GM19240 (cell line): ENCODE data around the gene PIERCE2.
"Not testable (repeated sequence)": the region's sequence is repeated elsewhere in the genome, so short reads cannot be mapped to it uniquely, and the experiment has no call there.

ENCODE experiments used
- DNase-seq: peaks from one replicate; pipeline ENCODE4 v3.0.0; 2011; ENCODE audit warnings: low spot score; ENCODE audit not compliant: insufficient read length

Gene PIERCE2

GRCh38 chr15:55408012-55408928 lies at the start of gene PIERCE2, which contains the start of gene CCPG1:
TSS of gene PIERCE2 (plus strand) at chr15:55408495. CDS start at chr15:55408769, 274 bp downstream.
TSS of gene CCPG1 (minus strand) at chr15:55408359. CDS start at chr15:55389424, 18,935 bp downstream.
- peak; percentile 65 for DNase-seq

GRCh38 chr15:55360256-55360655 lies 48.0 kb upstream of the PIERCE2 start:
- no peak for DNase-seq

GRCh38 chr15:55361048-55361447 lies 47.2 kb upstream of the PIERCE2 start:
- no peak for DNase-seq

GRCh38 chr15:55362641-55363040 lies 45.7 kb upstream of the PIERCE2 start:
- no peak for DNase-seq

GRCh38 chr15:55366981-55367380 lies 41.3 kb upstream of the PIERCE2 start:
- DNase-seq, result no peak

GRCh38 chr15:55372701-55373440 lies 35.4 kb upstream of the PIERCE2 start:
- no peak for DNase-seq

GRCh38 chr15:55379095-55379494 lies 29.2 kb upstream of the PIERCE2 start:
- no peak for DNase-seq

GRCh38 chr15:55381595-55381994 lies 26.7 kb upstream of the PIERCE2 start:
- no peak for DNase-seq

GRCh38 chr15:55383687-55384086 lies 24.6 kb upstream of the PIERCE2 start:
- no peak for DNase-seq

- DNase-seq, result no peak
Observed at GRCh38 chr15:55387027-55387426, 21.3 kb upstream of the PIERCE2 start.

GRCh38 chr15:55389264-55389607 lies 19.1 kb upstream of the PIERCE2 start:
- DNase-seq, result no peak

GRCh38 chr15:55394694-55395093 lies 13.6 kb upstream of the PIERCE2 start:
- DNase-seq, result no peak

- no peak for DNase-seq
Observed at GRCh38 chr15:55398243-55398642, 10.1 kb upstream of the PIERCE2 start.

- not testable (repeated sequence) for DNase-seq
Observed at GRCh38 chr15:55400050-55400449, 8.2 kb upstream of the PIERCE2 start.

- no peak for DNase-seq
Observed at GRCh38 chr15:55401786-55402246, 6.5 kb upstream of the PIERCE2 start.

- no peak for DNase-seq
Observed at GRCh38 chr15:55402707-55403106, 5.6 kb upstream of the PIERCE2 start.

GRCh38 chr15:55403531-55403930 lies 4.8 kb upstream of the PIERCE2 start:
- DNase-seq, result no peak

- no peak for DNase-seq
Observed at GRCh38 chr15:55407498-55408011, 740 bp upstream of the PIERCE2 start.

GRCh38 chr15:55408976-55409375 lies 681 bp downstream of the PIERCE2 start:
- DNase-seq, result not testable (repeated sequence)

- DNase-seq, result not testable (repeated sequence)
Observed at GRCh38 chr15:55417678-55418077, 9.4 kb downstream of the PIERCE2 start.

- DNase-seq, result no peak
Observed at GRCh38 chr15:55420171-55420866, 12.0 kb downstream of the PIERCE2 start.
